Ectodermal cell (in vitro differentiated cells): ENCODE measurements around the gene CFAP92.

Experiments
- H3K27ac ChIP-seq: 2 replicates; pipeline ENCODE4 v1.7.0; 2013; ENCODE audit warnings: mild to moderate bottlenecking, low read depth, low read length; ENCODE audit not compliant: insufficient read depth, poor library complexity, severe bottlenecking
- H3K27me3 ChIP-seq: 2 replicates; pipeline ENCODE4 v1.7.0; 2013; ENCODE audit warnings: mild to moderate bottlenecking, low read length; ENCODE audit not compliant: insufficient read depth, control insufficient read depth, poor library complexity, severe bottlenecking
- H3K36me3 ChIP-seq: one replicate; pipeline ENCODE4 v1.7.0; 2013; ENCODE audit warnings: low read length; ENCODE audit not compliant: control insufficient read depth, insufficient read depth
- H3K4me1 ChIP-seq: one replicate; pipeline ENCODE4 v1.7.0; 2013; ENCODE audit warnings: low read length; ENCODE audit not compliant: control insufficient read depth, insufficient read depth
- H3K4me3 ChIP-seq: 2 replicates; pipeline ENCODE4 v1.7.0; 2013; ENCODE audit warnings: low read depth, low read length, control low read depth; ENCODE audit not compliant: insufficient read depth
- H3K9me3 ChIP-seq: 2 replicates; pipeline ENCODE4 v1.7.0; 2013; ENCODE audit warnings: mild to moderate bottlenecking, low read length, moderate library complexity; ENCODE audit not compliant: control insufficient read depth
- WGBS, 2 experiments: methylation state at CpG; one replicate each; pipeline ENCODE4 v1.1.7; 2013; ENCODE audit warnings: missing lambda C conversion rate in 2 of 2; 5-methylcytosine and 5-hydroxymethylcytosine counted together

Gene CFAP92

DNA sequence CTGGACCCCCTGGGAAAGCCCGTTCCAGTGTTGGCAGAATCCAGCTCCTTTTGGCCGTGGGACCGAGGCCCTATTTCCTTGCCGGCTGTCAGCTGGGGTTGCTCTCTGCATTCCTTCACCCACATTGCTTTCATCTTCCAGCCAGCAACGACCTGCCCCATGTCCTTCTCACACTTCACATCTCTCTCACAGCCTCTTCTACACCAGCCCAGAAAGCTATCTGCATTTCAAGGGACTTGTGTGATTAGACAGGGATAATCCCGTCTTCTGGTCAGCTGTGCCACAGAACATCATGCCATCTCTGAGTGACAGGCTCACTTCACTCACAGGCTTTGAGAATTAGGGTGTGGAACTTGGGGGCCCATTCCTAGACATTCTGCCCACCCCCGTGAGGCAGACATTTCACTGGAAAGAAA, 23.6 kb upstream of the CFAP92 start:
- Histone ChIP-seq H3K27ac (no peak overlapping the region), H3K27me3 (no peaks in the 10 kb centered on the region), H3K36me3 (no peaks in the 10 kb centered on the region), H3K9me3 (no peaks in the 10 kb centered on the region), H3K4me3 (no peak overlapping the region), H3K4me1 (peaks cover 23% of the 10 kb centered on the region)
- 67 to 69% methylated on average over 7 of the region's 7 CpGs for WGBS, 2 experiments

DNA sequence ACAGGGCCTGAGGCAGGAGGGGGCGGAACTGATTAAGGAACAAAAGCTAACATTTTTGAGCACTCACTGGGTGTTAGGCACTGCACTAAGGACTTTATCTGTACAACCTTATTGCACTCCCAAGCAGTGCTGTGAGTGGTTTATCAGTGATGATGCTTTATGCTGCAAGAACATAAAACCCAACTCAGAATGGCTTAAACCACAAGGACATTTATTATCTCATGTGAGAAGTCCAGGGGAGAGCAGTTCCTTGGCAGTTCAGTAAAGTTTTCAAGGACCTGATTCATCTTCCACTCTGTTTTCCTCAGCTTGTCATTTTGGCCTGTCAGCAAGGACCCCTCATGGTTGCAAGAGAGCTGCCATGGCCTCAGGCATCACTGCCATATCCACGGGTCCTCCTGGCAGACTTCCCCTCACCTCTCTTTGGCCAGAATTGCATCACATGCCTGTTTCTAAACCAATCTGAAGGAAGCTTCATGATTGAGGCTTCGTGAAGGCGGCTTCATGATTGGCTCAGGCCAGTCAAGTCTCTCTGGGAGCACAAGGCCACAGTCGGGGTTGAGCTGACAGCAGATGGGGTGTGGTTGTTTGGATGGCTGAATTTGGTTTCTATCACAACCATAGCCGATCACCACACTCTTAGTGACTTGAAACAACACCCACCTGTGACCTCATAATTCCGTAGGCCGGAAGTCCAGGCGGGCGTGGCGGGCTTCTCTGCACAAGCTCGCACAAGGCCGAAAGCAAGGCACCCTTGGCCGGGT, 23.0 kb upstream of the CFAP92 start:
- Histone ChIP-seq H3K9me3 (no peaks in the 10 kb centered on the region), H3K4me3 (no peak overlapping the region), H3K36me3 (no peaks in the 10 kb centered on the region), H3K27me3 (no peaks in the 10 kb centered on the region), H3K4me1 (peaks cover 23% of the 10 kb centered on the region), H3K27ac (no peak overlapping the region)
- WGBS, 2 experiments: 95% methylated on average over 14 of the region's 14 CpGs

DNA sequence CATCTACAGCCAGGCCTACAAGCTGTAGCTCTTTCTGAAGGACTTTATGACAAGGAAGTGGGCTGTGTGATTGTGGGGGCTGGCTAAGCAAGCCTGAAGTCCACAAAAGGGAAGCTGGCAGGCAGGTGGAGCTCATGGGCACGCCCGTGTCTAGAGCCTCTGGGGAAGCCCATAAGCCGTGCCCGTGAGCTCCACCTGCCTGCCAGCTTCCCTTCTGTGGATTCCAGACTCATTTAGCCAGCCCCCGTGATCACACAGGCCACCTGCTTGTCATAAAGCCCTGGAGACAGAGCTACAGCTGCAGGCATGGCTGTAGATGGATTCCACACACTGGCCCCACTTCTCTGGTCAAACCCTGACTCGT, 22.5 kb upstream of the CFAP92 start:
- WGBS, 2 experiments: 82 to 83% methylated on average over 6 of the region's 6 CpGs
- H3K36me3 ChIP-seq: no peaks in the 10 kb centered on the region
- H3K4me1 ChIP-seq: peaks cover 23% of the 10 kb centered on the region
- H3K27ac ChIP-seq: no peak overlapping the region
- no peaks in the 10 kb centered on the region for H3K27me3 ChIP-seq
- no peaks in the 10 kb centered on the region for H3K9me3 ChIP-seq
- no peak overlapping the region for H3K4me3 ChIP-seq

DNA sequence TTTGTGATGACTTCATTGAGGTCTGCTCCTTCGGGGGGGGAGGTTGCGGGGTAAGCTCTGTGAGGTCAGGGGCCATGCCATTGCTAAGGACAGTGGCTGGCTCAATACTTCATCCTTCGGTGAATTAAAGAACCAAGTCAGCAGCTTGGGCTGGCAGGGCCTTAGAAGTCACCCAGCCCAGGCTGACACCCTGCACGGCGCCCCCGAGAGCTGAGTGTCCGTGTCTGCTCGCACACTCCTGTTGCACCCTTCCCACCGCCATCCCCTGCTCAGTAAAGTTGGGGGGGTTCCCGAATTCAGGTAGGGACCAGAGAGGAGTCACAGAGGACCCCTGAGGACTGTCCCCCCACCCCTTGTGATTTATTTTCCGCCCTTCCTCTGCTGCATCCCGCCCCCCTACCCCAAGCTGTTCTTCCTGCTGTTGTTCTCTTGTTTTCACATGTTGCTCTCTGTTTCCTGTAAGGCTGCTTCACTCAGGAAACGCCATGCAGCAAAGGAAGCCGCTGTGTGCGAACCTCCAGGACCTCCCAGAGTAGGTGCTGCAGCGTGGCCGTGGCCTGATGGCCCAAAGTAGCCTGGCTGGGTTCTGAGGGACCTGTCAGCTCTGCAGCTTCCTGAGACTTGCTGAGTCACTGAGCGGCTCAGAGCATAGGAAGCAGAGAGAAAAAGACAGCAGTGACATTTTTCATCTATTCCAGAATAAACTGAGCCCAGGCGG, 21.7 kb upstream of the CFAP92 start:
- WGBS, 2 experiments: 89% methylated on average over 19 of the region's 19 CpGs
- H3K4me3 ChIP-seq: no peak overlapping the region
- H3K4me1 ChIP-seq: peaks cover 28% of the 10 kb centered on the region

DNA sequence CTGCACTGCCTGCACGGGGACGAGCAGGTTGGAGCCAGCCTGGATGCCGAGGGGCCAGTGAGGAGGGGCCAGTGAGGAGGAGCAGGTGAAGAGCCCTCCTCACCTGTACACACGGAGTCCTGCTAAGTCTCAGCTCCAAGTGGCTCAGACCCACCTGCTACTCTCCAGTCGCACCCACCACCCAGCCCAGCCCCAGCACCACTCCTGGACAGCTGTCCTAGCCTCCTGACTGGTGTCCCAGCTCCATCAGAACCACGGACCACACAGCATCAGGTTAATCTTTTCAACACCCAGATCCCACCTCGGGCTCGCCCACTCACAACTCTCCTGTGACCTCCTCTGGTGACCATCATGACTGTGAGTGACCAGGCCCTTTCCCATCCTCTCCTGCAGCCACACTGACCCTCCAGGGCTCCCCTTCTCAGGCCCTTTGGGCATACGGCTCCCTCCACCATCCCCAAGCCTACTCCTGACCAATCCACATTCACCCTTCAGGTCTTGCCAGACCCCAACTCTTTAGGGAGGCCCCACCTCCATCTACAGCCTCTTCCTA, 21.0 kb upstream of the CFAP92 start:
- Histone ChIP-seq H3K27ac (no peak overlapping the region), H3K27me3 (no peaks in the 10 kb centered on the region), H3K4me1 (peaks cover 35% of the 10 kb centered on the region), H3K9me3 (no peaks in the 10 kb centered on the region), H3K36me3 (no peaks in the 10 kb centered on the region), H3K4me3 (no peak overlapping the region)
- 93 to 94% methylated on average over 9 of the region's 9 CpGs for WGBS, 2 experiments

More for the DNA sequence above, 21.7 kb upstream of the CFAP92 start:
- Histone ChIP-seq H3K27me3 (no peaks in the 10 kb centered on the region), H3K9me3 (no peaks in the 10 kb centered on the region), H3K27ac (no peak overlapping the region), H3K36me3 (no peaks in the 10 kb centered on the region)

DNA sequence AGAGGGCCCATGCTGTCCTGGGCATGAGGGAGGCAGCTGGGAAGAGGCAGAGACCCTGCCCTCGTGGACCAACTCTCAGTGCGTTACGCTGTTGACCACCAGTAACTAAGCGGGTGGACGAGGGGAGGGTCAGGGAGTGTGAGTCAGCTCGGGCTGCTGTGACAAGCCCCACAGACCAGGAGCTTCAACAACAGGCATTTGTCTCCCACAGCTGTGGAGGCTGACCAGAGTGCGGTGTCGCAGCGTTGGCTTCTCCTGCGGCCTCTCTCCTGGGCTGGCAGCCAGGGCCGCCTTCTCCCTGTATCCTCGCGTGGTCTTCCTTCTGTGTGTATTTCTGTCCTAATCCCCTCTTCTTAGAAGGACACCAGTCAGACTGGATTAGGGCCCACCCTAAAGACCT, 20.3 kb upstream of the CFAP92 start:
- 93 to 94% methylated on average over 13 of the region's 13 CpGs for WGBS, 2 experiments
- peaks cover 37% of the 10 kb centered on the region for H3K4me1 ChIP-seq
- no peaks in the 10 kb centered on the region for H3K9me3 ChIP-seq
- H3K4me3 ChIP-seq: no peak overlapping the region
- H3K27me3 ChIP-seq: no peaks in the 10 kb centered on the region
- H3K36me3 ChIP-seq: no peaks in the 10 kb centered on the region
- no peak overlapping the region for H3K27ac ChIP-seq

DNA sequence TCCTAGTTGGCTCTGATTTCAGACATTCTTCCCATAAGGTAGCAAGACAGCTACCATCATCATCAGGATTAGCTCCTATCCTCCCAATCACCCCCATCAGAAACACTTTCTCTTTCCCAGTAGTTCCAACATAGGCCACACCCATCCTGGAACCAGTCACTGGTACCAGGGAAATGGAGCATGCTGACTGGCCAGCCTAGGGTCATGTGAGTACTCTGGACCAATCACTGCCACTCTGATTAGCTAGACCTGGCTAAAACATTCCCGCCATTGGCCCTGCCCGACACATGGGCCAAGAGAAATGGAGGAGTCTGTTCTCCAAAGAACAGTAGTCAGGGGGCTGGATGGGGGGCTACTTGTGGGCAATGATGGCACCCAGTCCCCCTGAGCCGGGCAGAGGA, 19.6 kb upstream of the CFAP92 start:
- Histone ChIP-seq H3K4me1 (peaks cover 36% of the 10 kb centered on the region), H3K9me3 (no peaks in the 10 kb centered on the region), H3K36me3 (no peaks in the 10 kb centered on the region), H3K27ac (no peak overlapping the region), H3K27me3 (no peaks in the 10 kb centered on the region), H3K4me3 (no peak overlapping the region)
- 95 to 99% methylated on average over 3 of the region's 3 CpGs for WGBS, 2 experiments

DNA sequence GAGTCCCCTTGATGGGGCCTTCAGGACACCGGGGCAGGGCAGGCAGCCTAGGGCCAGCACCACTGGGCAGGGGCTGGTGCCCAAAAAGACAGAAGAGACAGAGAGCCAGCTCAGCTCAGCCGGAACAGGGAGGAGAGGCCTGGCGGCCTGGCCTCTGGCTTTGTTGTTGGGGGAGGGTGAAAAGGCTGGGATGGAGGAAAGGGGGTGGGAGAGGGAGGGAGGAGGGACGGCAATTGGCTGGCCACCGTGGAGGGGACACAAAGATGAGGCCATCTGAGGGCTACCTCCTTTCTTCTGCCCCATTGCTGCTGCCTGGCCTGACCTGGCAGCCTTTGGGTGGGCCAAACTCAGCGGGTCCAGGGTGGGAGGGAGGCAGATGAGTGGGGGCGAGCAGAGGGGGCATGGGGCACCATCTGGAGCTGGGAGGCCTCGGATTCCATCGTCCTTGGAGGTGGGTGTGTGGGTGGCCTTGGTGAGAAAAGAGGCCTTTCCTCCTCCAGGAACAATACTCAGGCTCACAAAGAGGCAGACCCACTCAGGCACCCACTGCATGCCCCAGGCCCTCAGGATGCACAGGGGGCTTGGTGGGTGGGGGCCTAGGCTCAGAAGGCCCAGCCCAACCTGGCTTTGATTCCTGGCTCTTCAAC, 16.6 kb upstream of the CFAP92 start:
- 48 to 62% methylated on average over 9 of the region's 9 CpGs for WGBS, 2 experiments
- H3K27me3 ChIP-seq: peaks cover 14% of the 10 kb centered on the region
- no peak overlapping the region for H3K4me3 ChIP-seq
- H3K4me1 ChIP-seq: peaks cover 14% of the 10 kb centered on the region
- no peaks in the 10 kb centered on the region for H3K36me3 ChIP-seq
- H3K9me3 ChIP-seq: no peaks in the 10 kb centered on the region
- H3K27ac ChIP-seq: no peak overlapping the region

DNA sequence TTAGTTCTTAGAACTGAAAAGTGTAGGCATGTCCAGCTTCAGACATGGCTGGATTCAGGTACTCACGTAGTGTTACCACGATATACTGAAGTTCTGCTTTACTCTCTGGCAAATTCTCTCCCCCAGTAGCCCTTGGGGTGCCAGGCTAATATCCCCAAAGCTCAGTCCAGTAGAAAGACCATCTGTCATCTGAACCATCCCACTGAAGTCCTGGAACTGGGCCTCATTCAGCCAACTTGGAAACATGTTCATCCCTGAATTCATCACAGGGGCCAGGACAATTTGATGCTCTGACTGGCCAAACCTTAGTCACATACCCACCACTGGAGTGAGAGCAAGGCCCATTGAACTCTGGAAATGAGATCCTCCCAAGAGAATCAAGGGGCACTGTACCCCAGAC, 15.4 kb upstream of the CFAP92 start:
- no peak overlapping the region for H3K27ac ChIP-seq
- H3K36me3 ChIP-seq: no peaks in the 10 kb centered on the region
- 95% methylated on average over 2 of the region's 2 CpGs for WGBS, 2 experiments
- H3K27me3 ChIP-seq: peaks cover 25% of the 10 kb centered on the region
- no peaks in the 10 kb centered on the region for H3K9me3 ChIP-seq
- H3K4me1 ChIP-seq: peaks cover 14% of the 10 kb centered on the region
- H3K4me3 ChIP-seq: no peak overlapping the region

DNA sequence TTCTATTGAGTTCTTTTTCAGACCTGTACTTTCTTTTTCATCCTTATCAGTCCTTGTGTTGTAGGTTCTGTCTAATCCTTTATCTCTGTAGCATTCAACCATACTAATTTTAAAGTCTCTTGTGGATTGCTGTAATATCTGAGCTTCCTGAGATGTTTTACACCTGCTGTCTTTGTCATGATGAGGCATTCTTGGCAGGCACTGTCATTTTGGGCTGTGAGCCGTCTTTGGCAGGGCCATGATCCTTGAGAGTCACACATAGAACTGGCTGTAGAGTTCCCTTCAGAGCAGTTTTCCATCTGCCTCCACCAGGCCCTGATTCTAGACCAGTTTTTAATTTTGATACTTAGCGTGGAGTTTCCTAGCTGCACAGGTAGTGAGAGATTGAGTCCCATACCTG, 13.9 kb upstream of the CFAP92 start:
- WGBS, 2 experiments: 87 to 92% methylated on average over 2 of the region's 2 CpGs
- no peak overlapping the region for H3K27ac ChIP-seq
- H3K4me1 ChIP-seq: peaks cover 15% of the 10 kb centered on the region
- H3K4me3 ChIP-seq: no peak overlapping the region
- peaks cover 40% of the 10 kb centered on the region for H3K27me3 ChIP-seq
- H3K36me3 ChIP-seq: no peaks in the 10 kb centered on the region
- no peaks in the 10 kb centered on the region for H3K9me3 ChIP-seq
